Mesodermal cell (in vitro differentiated cells): Measurements from ENCODE around the gene THSD1.
"Not testable (repeated sequence)": the region's sequence is repeated elsewhere in the genome, so short reads cannot be mapped to it uniquely, and the experiment has no call there.

ENCODE experiments used
- H3K27ac ChIP-seq: 2 replicates; pipeline ENCODE4 v1.7.0; 2013; ENCODE audit warnings: mild to moderate bottlenecking, low read depth, low read length, moderate library complexity; ENCODE audit not compliant: severe bottlenecking
- H3K36me3 ChIP-seq: 2 replicates; pipeline ENCODE4 v1.7.1; 2013; ENCODE audit warnings: mild to moderate bottlenecking, low read length, moderate library complexity; ENCODE audit not compliant: control insufficient read depth, insufficient read depth
- H3K4me1 ChIP-seq: one replicate; pipeline ENCODE4 v1.7.1; 2013; ENCODE audit warnings: mild to moderate bottlenecking, low read length; ENCODE audit not compliant: insufficient read depth, control insufficient read depth, poor library complexity, severe bottlenecking
- H3K4me3 ChIP-seq: 2 replicates; pipeline ENCODE4 v1.7.0; 2013; ENCODE audit warnings: low read length, control low read depth, mild to moderate bottlenecking; ENCODE audit not compliant: insufficient read depth, poor library complexity, severe bottlenecking; ENCODE audit errors: extremely low read depth
- H3K9me3 ChIP-seq: 2 replicates; pipeline ENCODE4 v1.7.1; 2013; ENCODE audit warnings: mild to moderate bottlenecking, low read length, moderate library complexity; ENCODE audit not compliant: control insufficient read depth
- WGBS, 2 experiments: methylation state at CpG; one replicate each; pipeline ENCODE4 v1.1.5; 2013; ENCODE audit warnings: missing lambda C conversion rate in 2 of 2; ENCODE audit not compliant: insufficient coverage in 2 of 2; 5-methylcytosine and 5-hydroxymethylcytosine counted together

The THSD1 gene

DNA sequence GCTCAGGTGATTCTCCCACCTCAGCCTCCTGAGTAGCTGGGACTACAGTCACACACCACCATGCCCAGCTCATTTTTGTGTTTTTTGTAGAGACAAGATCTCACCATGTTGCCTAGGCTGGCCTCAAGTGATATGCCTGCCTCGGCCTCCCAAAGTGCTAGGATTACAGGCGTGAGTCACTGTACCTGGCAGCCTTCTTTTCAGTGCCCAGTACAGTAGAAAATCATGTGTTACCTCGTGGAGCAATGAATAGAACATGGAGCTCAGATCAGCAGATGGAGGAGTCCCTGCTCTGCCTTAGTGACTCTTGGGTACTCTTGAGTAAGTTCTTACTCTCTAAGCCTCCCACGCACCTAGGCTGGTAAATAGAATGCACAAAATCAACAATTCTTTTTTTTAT is 44.7 kb downstream of the THSD1 start:
- H3K4me1 ChIP-seq = no peaks in the 10 kb centered on the region
- no peaks in the 10 kb centered on the region for H3K36me3 ChIP-seq
- no peaks in the 10 kb centered on the region for H3K9me3 ChIP-seq
- H3K27ac ChIP-seq = no peak overlapping the region
- WGBS, 2 experiments = 90 to 93% methylated on average over 3 to 4 of the region's 4 CpGs
- H3K4me3 ChIP-seq = no peak overlapping the region

DNA sequence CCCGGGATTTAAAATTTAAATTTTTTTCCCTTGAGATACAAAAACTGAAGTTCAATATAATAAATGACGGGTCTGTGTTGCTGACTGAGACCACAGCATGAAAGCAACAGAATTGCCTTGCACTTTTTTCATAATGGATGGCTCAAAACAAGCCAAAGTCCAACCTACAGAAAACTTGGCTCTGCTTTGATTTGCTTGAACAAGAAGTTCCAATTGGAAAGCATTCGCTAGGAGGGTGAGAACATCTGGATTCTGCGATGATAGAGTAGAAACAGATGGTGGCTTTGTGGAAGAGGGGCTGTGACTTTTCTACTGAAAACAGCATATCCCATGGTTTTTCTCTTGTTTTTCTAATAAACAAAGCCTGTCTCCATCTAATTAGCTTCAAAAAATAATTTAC is 46.4 kb downstream of the THSD1 start:
- Histone ChIP-seq H3K27ac (no peak overlapping the region), H3K4me1 (no peaks in the 10 kb centered on the region), H3K9me3 (no peaks in the 10 kb centered on the region), H3K36me3 (no peaks in the 10 kb centered on the region), H3K4me3 (no peak overlapping the region)
- 100% methylated on average over 3 of the region's 4 CpGs; no CpG with 5 or more reads in 1 of the 2 experiments for WGBS, 2 experiments

DNA sequence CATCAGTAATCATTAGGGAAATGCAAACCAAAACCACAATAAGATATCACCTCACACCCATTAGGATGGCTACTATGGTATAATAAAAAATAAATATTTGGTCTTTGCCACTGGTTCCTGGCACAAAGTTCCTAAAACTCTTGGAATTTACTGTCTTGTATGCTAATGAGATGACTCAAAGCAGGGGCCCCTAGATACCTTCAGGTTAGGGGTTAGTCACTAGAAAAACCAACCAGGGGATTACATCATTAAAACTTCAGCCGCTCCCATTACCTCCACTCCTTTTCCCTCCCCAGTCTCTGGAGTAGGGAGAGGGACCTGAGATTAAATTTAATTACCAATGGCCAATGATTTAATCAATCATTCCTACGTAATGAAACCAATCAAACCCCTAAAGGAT is 49.6 kb downstream of the THSD1 start:
- no peak overlapping the region for H3K27ac ChIP-seq
- no peaks in the 10 kb centered on the region for H3K36me3 ChIP-seq
- WGBS, 2 experiments = no CpG with 5 or more reads among the region's 2 CpGs
- H3K9me3 ChIP-seq = no peaks in the 10 kb centered on the region
- no peaks in the 10 kb centered on the region for H3K4me1 ChIP-seq
- no peak overlapping the region for H3K4me3 ChIP-seq

DNA sequence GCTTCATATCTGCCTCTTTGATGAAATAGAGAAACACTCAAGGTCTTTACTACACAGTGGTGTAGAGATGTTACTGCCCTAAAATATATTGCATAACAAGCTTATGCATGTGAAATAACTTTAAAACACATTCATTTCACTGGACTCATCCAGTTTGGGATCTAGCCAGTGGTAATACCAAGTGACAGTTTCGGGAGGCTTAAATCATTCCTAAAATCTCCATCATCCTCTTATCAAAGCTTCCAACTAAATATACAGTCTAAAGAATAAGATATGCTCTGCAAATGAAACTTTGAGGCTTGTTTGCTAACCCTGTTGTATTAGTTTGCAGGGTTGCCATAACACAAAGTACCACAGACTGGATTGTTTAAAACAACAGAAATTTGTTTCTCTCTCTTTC is 52.8 kb downstream of the THSD1 start:
- no peak overlapping the region for H3K27ac ChIP-seq
- no peak overlapping the region for H3K4me3 ChIP-seq
- no peaks in the 10 kb centered on the region for H3K9me3 ChIP-seq
- no CpG with 5 or more reads among the region's 1 CpG for WGBS, 2 experiments
- peaks cover 7% of the 10 kb centered on the region for H3K4me1 ChIP-seq
- H3K36me3 ChIP-seq = no peaks in the 10 kb centered on the region

DNA sequence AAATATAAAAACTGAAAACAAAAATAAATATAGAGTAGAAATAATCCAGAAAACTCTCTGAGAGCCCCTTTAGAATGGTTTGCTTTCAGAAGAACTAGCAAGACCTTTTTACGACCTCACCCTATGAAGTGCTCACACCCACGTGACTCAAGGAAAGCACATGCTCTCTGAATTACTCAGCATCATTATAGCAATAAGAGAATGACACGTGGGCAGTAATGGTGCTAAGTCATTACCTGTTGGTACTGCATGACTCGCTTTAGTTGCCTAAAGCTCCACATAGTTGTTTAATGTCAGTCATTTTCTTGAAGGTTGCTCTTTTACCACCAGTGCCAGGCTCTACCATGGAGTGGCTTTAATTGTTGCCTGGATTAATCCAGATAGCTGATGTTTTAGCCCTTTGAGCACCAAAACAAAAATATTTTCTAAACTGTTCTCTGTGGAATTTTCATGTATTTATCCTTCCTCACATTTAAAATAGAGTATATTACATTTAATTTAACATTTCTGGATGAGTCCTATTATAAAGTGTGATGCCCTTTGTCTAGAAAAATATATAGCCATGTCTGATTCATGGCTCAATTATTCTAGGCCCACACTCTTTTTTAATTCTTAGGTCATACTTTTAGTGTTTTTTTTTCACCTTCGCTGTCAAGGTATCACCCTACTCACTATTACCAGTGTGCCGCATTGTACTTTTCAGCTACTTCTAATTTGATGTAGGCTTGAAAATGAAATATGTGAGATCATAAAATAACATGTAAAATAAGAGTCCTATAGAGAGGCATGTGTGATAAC is 56.8 kb downstream of the THSD1 start:
- Histone ChIP-seq H3K36me3 (no peaks in the 10 kb centered on the region), H3K27ac (peak overlapping the region; percentile 26), H3K4me3 (no peak overlapping the region), H3K4me1 (peaks cover 7% of the 10 kb centered on the region), H3K9me3 (no peaks in the 10 kb centered on the region)
- 63% methylated on average over 2 of the region's 6 CpGs; no CpG with 5 or more reads in 1 of the 2 experiments for WGBS, 2 experiments

DNA sequence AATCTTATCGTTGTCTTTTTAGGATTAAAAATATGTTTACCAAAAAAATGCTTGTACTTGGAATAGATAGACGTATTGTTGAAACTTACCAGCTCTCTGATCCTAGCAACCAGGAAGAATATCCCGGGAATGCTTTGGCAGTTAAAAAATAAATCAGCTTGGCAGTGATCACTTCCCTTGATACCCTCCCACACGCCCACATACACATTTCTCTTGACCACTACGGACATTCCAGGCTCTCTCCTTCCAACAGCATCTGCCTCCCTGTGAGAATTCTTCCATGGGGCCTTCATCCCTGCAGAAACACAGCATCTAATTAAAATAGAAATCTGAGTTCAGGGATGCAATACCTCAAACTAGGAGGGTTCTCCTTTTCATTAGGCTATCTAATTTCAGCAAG is 57.9 kb downstream of the THSD1 start:
- no peaks in the 10 kb centered on the region for H3K36me3 ChIP-seq
- WGBS, 2 experiments = 61 to 83% methylated on average over 2 to 3 of the region's 5 CpGs
- no peaks in the 10 kb centered on the region for H3K9me3 ChIP-seq
- peaks cover 7% of the 10 kb centered on the region for H3K4me1 ChIP-seq
- peak overlapping the region; percentile 26 for H3K27ac ChIP-seq
- H3K4me3 ChIP-seq = no peak overlapping the region

DNA sequence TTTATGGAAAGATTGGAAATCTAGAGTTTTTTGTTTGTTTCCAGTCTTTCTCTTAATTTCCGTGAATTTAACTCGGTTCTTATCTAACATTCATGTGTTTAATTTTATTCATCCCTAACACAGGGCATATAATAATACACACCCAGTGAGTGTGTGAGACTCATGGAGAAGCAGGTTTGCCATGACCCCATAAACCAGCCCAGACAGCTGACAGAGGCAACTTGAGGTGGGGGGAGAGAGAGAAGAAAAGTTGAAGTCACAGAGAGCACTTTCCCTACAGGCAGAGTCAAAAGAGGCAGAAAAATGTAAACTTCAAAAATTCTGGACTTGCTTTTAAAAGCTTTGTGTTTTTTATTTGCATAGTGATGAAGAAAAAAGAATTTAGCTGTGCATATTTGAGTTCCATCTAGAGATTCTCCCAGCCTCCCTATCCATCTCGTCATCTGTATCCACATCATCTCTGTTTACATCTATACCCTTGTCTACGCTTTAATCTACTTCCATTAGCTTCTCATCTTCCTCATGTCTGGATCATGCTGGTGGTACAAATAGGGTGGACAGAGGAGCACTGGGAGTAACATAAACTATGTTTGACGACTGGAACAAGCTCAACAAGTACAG is 60.2 kb downstream of the THSD1 start:
- WGBS, 2 experiments = 86% methylated on average over 2 of the region's 5 CpGs; no CpG with 5 or more reads in 1 of the 2 experiments

DNA sequence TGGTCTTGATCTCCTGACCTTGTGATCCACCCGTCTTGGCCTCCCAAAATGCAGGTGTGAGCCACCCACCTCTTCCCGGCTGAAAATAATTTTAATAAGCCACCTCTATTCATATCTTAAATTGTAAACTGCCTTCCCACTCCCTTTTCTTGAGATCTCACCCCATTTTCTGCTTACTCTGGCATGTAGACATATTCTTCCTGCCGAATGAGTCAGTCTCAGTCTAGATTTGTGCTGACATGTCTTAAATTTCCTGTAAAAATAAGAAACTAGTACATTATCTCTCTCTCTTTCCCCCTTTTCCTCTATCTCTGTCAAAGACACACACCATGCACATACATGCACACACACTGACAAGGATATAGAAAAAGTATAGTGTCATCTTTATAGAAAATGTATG is 60.9 kb downstream of the THSD1 start:
- H3K9me3 ChIP-seq = no peaks in the 10 kb centered on the region
- H3K4me1 ChIP-seq = peaks cover 7% of the 10 kb centered on the region
- WGBS, 2 experiments = 100% methylated on average over 2 to 3 of the region's 3 CpGs
- H3K36me3 ChIP-seq = no peaks in the 10 kb centered on the region
- no peak overlapping the region for H3K4me3 ChIP-seq
- no peak overlapping the region for H3K27ac ChIP-seq

More for the DNA sequence above, 60.2 kb downstream of the THSD1 start:
- Histone ChIP-seq H3K4me1 (peaks cover 7% of the 10 kb centered on the region), H3K27ac (no peak overlapping the region), H3K4me3 (no peak overlapping the region), H3K36me3 (no peaks in the 10 kb centered on the region), H3K9me3 (no peaks in the 10 kb centered on the region)

DNA sequence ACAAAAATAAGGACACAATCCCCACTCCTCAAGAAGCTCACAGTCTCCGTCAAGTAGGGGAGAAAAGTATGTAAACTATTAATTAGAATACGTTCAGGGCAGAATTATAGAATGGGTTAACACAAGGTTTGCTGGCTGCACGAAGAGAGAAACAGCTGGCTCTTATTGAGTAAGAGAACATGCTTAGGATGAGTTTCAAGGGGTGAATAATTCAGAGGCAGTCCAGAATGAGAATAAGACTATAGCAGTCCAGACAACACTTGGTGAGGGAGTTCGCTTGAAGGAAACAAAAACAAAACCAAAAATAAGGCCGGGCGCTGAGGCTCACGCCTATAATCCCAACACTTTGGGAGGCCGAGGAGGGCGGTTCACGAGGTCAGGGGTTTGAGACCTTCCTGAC is 61.9 kb downstream of the THSD1 start:
- WGBS, 2 experiments = 82 to 92% methylated on average over 7 to 9 of the region's 10 CpGs
- H3K36me3 ChIP-seq = no peaks in the 10 kb centered on the region
- H3K9me3 ChIP-seq = no peaks in the 10 kb centered on the region
- no peak overlapping the region for H3K4me3 ChIP-seq
- no peak overlapping the region for H3K27ac ChIP-seq
- peaks cover 7% of the 10 kb centered on the region for H3K4me1 ChIP-seq

DNA sequence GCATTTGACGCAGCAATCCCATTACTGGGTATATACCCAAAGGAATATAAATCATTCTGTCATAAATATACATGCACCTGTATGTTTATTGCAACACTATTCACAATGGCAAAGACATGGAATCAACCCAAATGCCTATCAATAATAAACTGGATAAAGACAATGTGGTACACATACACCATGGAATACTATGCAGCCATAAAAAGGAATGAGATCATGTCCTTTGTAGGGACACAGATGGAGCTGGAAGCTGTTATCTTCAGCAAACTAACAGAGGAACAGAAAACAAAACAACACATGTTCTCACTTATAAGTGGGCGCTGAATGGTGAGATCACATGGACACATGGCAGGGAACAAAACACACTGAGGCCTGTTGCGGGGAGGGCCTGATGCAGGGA is 63.8 kb downstream of the THSD1 start:
- not testable (repeated sequence) for H3K4me3 ChIP-seq

DNA sequence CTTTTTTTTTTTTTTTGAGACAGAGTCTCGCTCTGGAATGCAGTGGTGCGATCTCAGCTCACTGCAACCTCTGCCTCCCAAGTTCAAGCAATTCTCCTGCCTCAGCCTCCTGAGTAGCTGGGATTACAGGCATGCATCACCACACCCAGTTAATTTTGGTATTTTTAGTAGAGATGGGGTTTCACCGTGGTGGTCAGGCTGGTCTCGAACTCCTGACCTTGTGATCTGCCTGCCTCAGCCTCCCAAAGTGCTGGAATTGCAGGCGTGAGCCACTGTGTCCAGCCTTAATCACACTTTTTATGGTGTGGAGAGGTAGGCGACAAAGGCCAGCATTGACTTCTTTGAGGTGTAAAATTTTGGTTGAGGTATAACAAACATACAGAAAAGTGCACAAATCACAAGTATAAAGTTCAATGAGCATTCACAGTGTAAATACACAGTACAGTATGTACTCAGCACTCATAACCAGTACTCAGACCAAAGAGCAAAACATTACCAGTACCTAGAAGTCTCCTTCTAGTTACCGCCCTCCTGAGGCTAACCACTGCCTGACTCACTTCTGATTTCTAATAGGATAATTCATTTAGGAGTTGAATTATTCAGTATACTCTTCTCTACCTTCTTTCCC is 68.0 kb downstream of the THSD1 start:
- H3K4me3 ChIP-seq, H3K27ac ChIP-seq, H3K4me1 ChIP-seq, H3K9me3 ChIP-seq, H3K36me3 ChIP-seq: not testable (repeated sequence)
- no CpG with 5 or more reads among the region's 7 CpGs for WGBS, 2 experiments

More for the DNA sequence above, 63.8 kb downstream of the THSD1 start:
- WGBS, 2 experiments = 100% methylated on average over 1 to 2 of the region's 3 CpGs
- H3K9me3 ChIP-seq, H3K4me1 ChIP-seq, H3K36me3 ChIP-seq, H3K27ac ChIP-seq: not testable (repeated sequence)
